HG02885 (cell line): ENCODE results near the gene KRT17.
A peak's percentile ranks its signal among the peaks of the same experiment; 100 is the strongest.
"Not testable (repeated sequence)": the region's sequence is repeated elsewhere in the genome, so short reads cannot be mapped to it uniquely, and the experiment has no call there.

Experiments used
- ATAC-seq: cut with Tn5 transposase; IDR thresholded peaks from one replicate; pipeline ENCODE4 v1.9.1; 2021; ENCODE audit warnings: mild to moderate bottlenecking; ENCODE audit not compliant: unreplicated experiment, poor library complexity

Gene KRT17

GRCh38 chr17:41580687-41581365 lies 43.5 kb downstream of the KRT17 start:
- ATAC-seq: no peak

- no peak for ATAC-seq
Observed at GRCh38 chr17:41580244-41580575, 44.2 kb downstream of the KRT17 start.

DNA sequence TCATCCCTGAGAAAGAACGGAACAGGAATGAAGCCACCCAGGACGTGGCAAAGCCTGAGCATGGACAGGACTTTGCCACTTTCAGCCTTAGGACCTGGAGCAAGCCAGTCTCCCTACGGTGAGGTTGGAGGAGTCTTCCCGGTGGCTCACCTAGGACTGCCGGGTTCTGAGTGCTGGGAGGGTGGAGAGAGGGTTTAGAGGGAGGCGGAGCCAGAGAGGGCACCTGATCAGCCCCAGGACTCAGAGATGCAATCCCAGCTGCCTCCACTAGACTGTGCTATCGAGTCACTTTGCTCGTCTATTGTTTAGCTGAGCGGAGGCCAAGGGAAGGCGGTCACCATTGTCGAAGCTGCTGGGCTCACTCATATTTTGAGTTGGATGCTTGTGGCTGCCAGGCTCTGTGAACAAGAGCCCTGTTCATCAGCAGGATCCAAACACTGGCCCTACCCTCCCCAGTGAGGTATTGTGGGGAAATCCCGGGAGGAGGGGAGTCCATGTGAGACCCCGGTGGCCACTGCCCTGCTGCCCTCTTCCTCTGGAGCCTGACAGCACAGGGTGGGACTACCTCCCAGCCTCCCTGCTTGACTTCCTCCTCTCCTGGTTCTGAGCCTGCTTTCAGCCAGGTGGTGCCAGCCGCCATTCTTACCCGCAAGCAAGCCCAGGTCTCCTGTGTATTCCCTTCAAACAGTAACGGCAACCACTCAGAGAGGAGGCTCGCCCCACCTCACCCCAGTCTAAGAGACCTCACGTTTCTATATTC lies 44.7 kb downstream of the KRT17 start:
- peak; percentile 61 for ATAC-seq

GRCh38 chr17:41578971-41579370 lies 45.4 kb downstream of the KRT17 start:
- no peak for ATAC-seq

- no peak for ATAC-seq
Observed at GRCh38 chr17:41578538-41578937, 45.8 kb downstream of the KRT17 start.

GRCh38 chr17:41576740-41577139 lies 47.6 kb downstream of the KRT17 start:
- ATAC-seq: not testable (repeated sequence)

GRCh38 chr17:41575336-41575735 lies 49.0 kb downstream of the KRT17 start:
- no peak for ATAC-seq

DNA sequence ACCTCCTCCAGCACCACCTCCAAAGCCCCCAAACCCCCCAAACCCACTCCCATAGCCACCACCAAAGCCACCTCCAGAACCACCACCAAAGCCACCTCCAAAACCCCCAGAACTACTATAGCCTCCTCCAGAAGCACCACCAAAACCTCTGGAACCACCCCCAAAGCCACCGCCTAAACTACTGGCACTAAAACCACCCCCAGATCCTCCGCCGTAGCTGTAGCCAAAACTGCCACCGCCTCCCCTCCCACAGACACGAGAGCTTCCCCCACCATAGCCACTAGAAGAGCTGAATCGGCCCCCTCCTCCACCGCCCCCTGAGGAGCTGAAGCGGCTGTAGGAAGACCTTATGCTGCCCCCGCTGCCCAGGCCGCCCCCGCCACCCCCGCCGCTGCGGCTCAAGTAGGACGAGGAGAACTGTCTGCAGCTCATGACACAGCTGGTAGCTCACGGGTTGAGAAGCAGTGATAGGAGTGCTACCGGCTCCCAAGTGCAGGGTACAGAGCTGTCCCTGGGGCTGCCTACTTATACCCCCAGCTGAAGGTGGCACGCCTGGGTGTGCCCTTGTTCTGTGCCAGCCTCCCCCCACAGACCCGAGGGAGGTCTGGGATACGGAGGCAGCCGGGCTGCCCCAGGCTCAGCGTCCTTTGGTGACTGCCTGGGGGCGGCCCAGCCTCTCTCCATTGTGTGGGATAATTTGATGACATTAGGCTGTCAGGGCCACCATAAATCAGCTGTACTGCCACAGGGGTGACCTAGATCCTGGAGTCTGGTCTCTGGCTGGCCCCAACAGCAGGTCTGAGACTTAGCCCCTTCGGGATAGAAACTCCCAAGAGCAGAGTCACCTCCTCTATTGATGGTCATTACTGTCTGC lies 52.6 kb downstream of the KRT17 start, which contains the start of gene KRT9:
TSS of gene KRT9 (minus strand) at position 499 of the 874 bp plus-strand sequence. CDS start at position 432, 67 bp downstream.
- no peak for ATAC-seq
